H1 (cell line): ENCODE measurements around the gene CPA1. TPM values are rescaled to one million over a fixed set of nuclear protein-coding genes. Genes with fewer than 3 reads are reported as not detected.

Experiments
- CTCF ChIA-PET: fragments of 300-600 bp; sonication (Branson Sonifier 250); formaldehyde crosslinking; loops from one replicate; lab custom pipeline; 2021; ENCODE audit not compliant: partially characterized antibody; lab: Charles Lee
- POLR2A ChIA-PET: fragments of 300-600 bp; sonication (Branson Sonifier 250); formaldehyde crosslinking; loops from one replicate; lab custom pipeline; 2021; ENCODE audit warnings: inconsistent platforms; ENCODE audit not compliant: partially characterized antibody; lab: Charles Lee
- DNase-seq, 2 experiments: peaks; one replicate each; pipeline versions ENCODE4 v3.0.0 to v3.0.0-alpha.2; 2010 to 2022; ENCODE audit warnings: low spot score in 2 of 2, low read depth in 1 of 2, mixed read lengths in 1 of 2
- FAIRE-seq: peaks from 2 replicates; lab custom pipeline; 2011; peaks lifted over from hg19 to GRCh38; lab: Jason Lieb, UNC
- H2AFZ ChIP-seq: 2 replicates; pipeline ENCODE4 v1.8.1; 2012; ENCODE audit warnings: low read length, inconsistent platforms
- H2AK5ac ChIP-seq: 2 replicates; pipeline ENCODE4 v1.6.1; 2013; ENCODE audit warnings: low read depth, low read length
- H2BK120ac ChIP-seq: replicated peaks from 2 replicates; pipeline ENCODE3; 2013; ENCODE audit warnings: low read depth, low read length, inconsistent platforms
- H2BK12ac ChIP-seq: 2 replicates; pipeline ENCODE4 v1.6.1; 2013; ENCODE audit warnings: low read depth, low read length
- H2BK15ac ChIP-seq: 2 replicates; pipeline ENCODE4 v1.6.1; 2013; ENCODE audit warnings: low read length
- H2BK20ac ChIP-seq: 2 replicates; pipeline ENCODE4 v1.6.1; 2013; ENCODE audit warnings: low read length
- H2BK5ac ChIP-seq: 2 replicates; pipeline ENCODE4 v1.6.1; 2013; ENCODE audit warnings: low read depth, low read length
- H3K14ac ChIP-seq: 2 replicates; pipeline ENCODE4 v1.6.1; 2013; ENCODE audit warnings: inconsistent platforms; ENCODE audit not compliant: insufficient read length
- H3K18ac ChIP-seq: 2 replicates; pipeline ENCODE4 v1.6.1; 2013; ENCODE audit warnings: low read length; ENCODE audit errors: extremely low read depth
- H3K23ac ChIP-seq: 2 replicates; pipeline ENCODE4 v1.6.1; 2013; ENCODE audit warnings: inconsistent platforms; ENCODE audit not compliant: insufficient read length
- H3K23me2 ChIP-seq: 2 replicates; pipeline ENCODE4 v1.6.1; 2013; ENCODE audit warnings: low read depth, low read length
- H3K27ac ChIP-seq: 2 replicates; pipeline ENCODE4 v1.6.1; 2011; ENCODE audit warnings: low read depth, low read length, inconsistent platforms
- H3K27me3 ChIP-seq, 4 experiments: replicated peaks in 1 of 4; 1 replicate in 1 of 4; 2 replicates in 3 of 4; pipeline versions ENCODE4 v1.6.1 to v1.8.1; 2011 to 2013; ENCODE audit warnings: low read length in 3 of 4, mild to moderate bottlenecking in 3 of 4, inconsistent platforms in 2 of 4, mixed read lengths in 2 of 4, moderate library complexity in 1 of 4; ENCODE audit not compliant: control insufficient read depth in 3 of 4, insufficient read depth in 3 of 4; ENCODE audit errors: extremely low read depth in 1 of 4
- H3K36me3 ChIP-seq, 4 experiments: 2 replicates each; pipeline versions ENCODE4 v1.6.1 to v1.8.1; 2011 to 2013; ENCODE audit warnings: mild to moderate bottlenecking in 4 of 4, low read length in 3 of 4, moderate library complexity in 2 of 4, control low read depth in 1 of 4, inconsistent platforms in 1 of 4; ENCODE audit not compliant: insufficient read depth in 4 of 4, control insufficient read depth in 2 of 4
- H3K4ac ChIP-seq: replicated peaks from 2 replicates; pipeline ENCODE3; 2013; ENCODE audit warnings: low read length, low read depth, mixed read lengths, inconsistent platforms; ENCODE audit not compliant: insufficient read length
- H3K4me1 ChIP-seq, 4 experiments: replicated peaks in 1 of 4; 1 replicate in 1 of 4; 2 replicates in 3 of 4; pipeline versions ENCODE4 v1.6.1 to v1.8.1; 2011 to 2013; ENCODE audit warnings: low read length in 3 of 4, inconsistent platforms in 2 of 4, mixed read lengths in 1 of 4; ENCODE audit not compliant: insufficient read depth in 4 of 4, control insufficient read depth in 3 of 4
- H3K4me2 ChIP-seq, 2 experiments: 2 replicates each; pipeline versions ENCODE4 v1.6.1 to v1.8.1; 2011 to 2013; ENCODE audit warnings: low read depth in 2 of 2, low read length in 2 of 2, control low read depth in 1 of 2, inconsistent platforms in 1 of 2, mild to moderate bottlenecking in 1 of 2; ENCODE audit not compliant: insufficient read depth in 1 of 2
- H3K4me3 ChIP-seq, 4 experiments: fragments of 200-600, 300-600 bp in 1 of 4; sonication (generic), shearing (Covaris generic), sonication (Bioruptor Twin) in 1 of 4; 2 replicates each; pipeline versions ENCODE4 v1.5.1 to v1.8.1; 2011 to 2016; ENCODE audit warnings: low read length in 4 of 4, low read depth in 3 of 4, control low read depth in 2 of 4, inconsistent platforms in 2 of 4, mild to moderate bottlenecking in 2 of 4, mixed read lengths in 1 of 4, moderate library complexity in 1 of 4; ENCODE audit not compliant: insufficient read depth in 2 of 4; ENCODE audit errors: extremely low read depth in 1 of 4
- H3K56ac ChIP-seq: replicated peaks from 2 replicates; pipeline ENCODE3; 2013; ENCODE audit warnings: low read depth, mild to moderate bottlenecking, mixed read lengths, low read length, inconsistent platforms; ENCODE audit not compliant: insufficient read length
- H3K79me1 ChIP-seq: 2 replicates; pipeline ENCODE4 v1.6.1; 2013; ENCODE audit warnings: low read depth, low read length, control low read depth
- H3K79me2 ChIP-seq, 2 experiments: 2 replicates each; pipeline versions ENCODE4 v1.6.1 to v1.8.1; 2012 to 2013; ENCODE audit warnings: low read length in 2 of 2, mild to moderate bottlenecking in 2 of 2, inconsistent platforms in 1 of 2; ENCODE audit not compliant: insufficient read depth in 2 of 2, control insufficient read depth in 1 of 2
- H3K9ac ChIP-seq, 4 experiments: replicated peaks in 1 of 4; 1 replicate in 1 of 4; 2 replicates in 3 of 4; pipeline versions ENCODE4 v1.6.1 to v1.8.1; 2011 to 2013; ENCODE audit warnings: low read depth in 3 of 4, low read length in 3 of 4, control low read depth in 2 of 4, mild to moderate bottlenecking in 2 of 4, moderate library complexity in 2 of 4, inconsistent platforms in 1 of 4; ENCODE audit errors: extremely low read depth in 1 of 4
- H3K9me3 ChIP-seq, 2 experiments: 2 replicates each; pipeline versions ENCODE4 v1.6.1 to v1.8.1; 2012 to 2013; ENCODE audit warnings: mild to moderate bottlenecking in 2 of 2, moderate library complexity in 2 of 2, control low read depth in 1 of 2, inconsistent platforms in 1 of 2, low read depth in 1 of 2, low read length in 1 of 2, mixed read lengths in 1 of 2; ENCODE audit not compliant: insufficient read depth in 2 of 2
- H4K20me1 ChIP-seq, 2 experiments: replicated peaks in 1 of 2; 2 replicates each; pipeline versions ENCODE3 to v1.8.1; 2011 to 2013; ENCODE audit warnings: inconsistent platforms in 2 of 2, low read length in 2 of 2, mild to moderate bottlenecking in 1 of 2; ENCODE audit not compliant: insufficient read depth in 2 of 2, control insufficient read depth in 1 of 2
- H4K5ac ChIP-seq: 2 replicates; pipeline ENCODE4 v1.6.1; 2013; ENCODE audit warnings: low read length, low read depth, mixed read lengths, inconsistent platforms; ENCODE audit not compliant: insufficient read length
- H4K8ac ChIP-seq: 2 replicates; pipeline ENCODE4 v1.8.0; 2013; ENCODE audit warnings: mild to moderate bottlenecking, moderate library complexity, low read length, inconsistent platforms; ENCODE audit not compliant: insufficient read depth; ENCODE audit errors: extremely low read depth
- H4K91ac ChIP-seq: replicated peaks from 2 replicates; pipeline ENCODE3; 2013; ENCODE audit warnings: low read length, mixed read lengths, inconsistent platforms; ENCODE audit not compliant: insufficient read length
- CREB1 ChIP-seq: IDR thresholded peaks from 2 replicates; pipeline ENCODE4 v1.6.1; 2012; ENCODE audit warnings: inconsistent platforms
- SP1 ChIP-seq: IDR thresholded peaks from 2 replicates; pipeline ENCODE4 v1.6.1; 2011; ENCODE audit warnings: low read depth, low read length
- WGBS, 2 experiments: shearing (Covaris generic) in 1 of 2; methylation state at CpG; one replicate each; pipeline versions ENCODE4 v1.1.6 to v1.1.7; 2013 to 2015; ENCODE audit warnings: low lambda C conversion rate in 2 of 2, mixed read lengths in 2 of 2, inconsistent platforms in 1 of 2, low coverage in 1 of 2, missing lambda C conversion rate in 1 of 2; ENCODE audit not compliant: insufficient replicate concordance in 2 of 2, insufficient coverage in 1 of 2, insufficient read length in 1 of 2; ENCODE audit errors: extremely low coverage in 1 of 2, missing lambda C conversion rate in 1 of 2; 5-methylcytosine and 5-hydroxymethylcytosine counted together
- polyA plus RNA-seq, 7 experiments: library from polyadenylated mRNA; depleted of rRNA in 3 of 7; stranded (reverse) in 5 of 7; unstranded in 2 of 7; fragments of >200 nt in 5 of 7; fragments of 200-250 nt in 2 of 7; gene quantifications; 1 replicate in 5 of 7; 2 replicates in 1 of 7; 4 replicates in 1 of 7; pipeline versions ENCODE4 v1.2.1 to v1.2.3, GENCODE V29; 2011 to 2013; ENCODE audit warnings: missing spikeins in 2 of 7, mixed read lengths in 2 of 7
- total RNA-seq: library from RNA; stranded (reverse); fragmentation: NEBNext Ultra II Directional; extraction: Animal tissue kit (Norgen Biotek cat#: 25700); gene quantifications from 2 replicates; pipeline ENCODE4 v1.2.1, GENCODE V29; 2021

CPA1 gene
- total and polyA plus RNA-seq, 2 of the 8 experiments (the other 6 are each of a cell fraction or from before 2014, with no cell fraction given): not detected

GRCh38 chr7:130397051-130397757 lies 16.9 kb downstream of the CPA1 start:
- WGBS, 2 experiments: 87% methylated on average over 7 of the region's 7 CpGs; no CpG with 5 or more reads in 1 of the 2 experiments
- CTCF ChIA-PET: interaction anchor here (2.3 kb wide), 1 partner anchor 16 kb away, joined by 11 read pairs; the partner anchor contains the start of gene CPA1
- no peak for FAIRE-seq

More at GRCh38 chr7:130397051-130397757, 16.9 kb downstream of the CPA1 start:
- H3K36me3 ChIP-seq: no peaks in the 10 kb centered on the region
- H4K20me1 ChIP-seq: no peaks in the 10 kb centered on the region
- no peak overlapping the region for H2BK120ac ChIP-seq
- no peak overlapping the region for H3K4me2 ChIP-seq
- H2BK5ac ChIP-seq: no peak overlapping the region
- H3K79me1 ChIP-seq: no peaks in the 10 kb centered on the region
- no peak overlapping the region for H2AK5ac ChIP-seq
- no peak overlapping the region for H2BK15ac ChIP-seq
- H3K23ac ChIP-seq: no peak overlapping the region
- H4K5ac ChIP-seq: no peak overlapping the region
- H2BK20ac ChIP-seq: no peak overlapping the region
- H4K91ac ChIP-seq: no peak overlapping the region
- POLR2A ChIA-PET: no interaction called here
- H3K4ac ChIP-seq: no peak overlapping the region
- H3K56ac ChIP-seq: no peak overlapping the region
- no peak for TF ChIP-seq SP1
- no peak for TF ChIP-seq CREB1
- H3K4me3 ChIP-seq: no peak overlapping the region
- no peak for DNase-seq
- no peak overlapping the region for H2BK12ac ChIP-seq
- H3K27ac ChIP-seq: no peak overlapping the region
- H3K14ac ChIP-seq: no peak overlapping the region
- no peaks in the 10 kb centered on the region for H3K79me2 ChIP-seq
- no peak overlapping the region for H4K8ac ChIP-seq
- peaks cover 0 to 2% (median 0%) of the 10 kb centered on the region in 4 experiments; a peak in 2 of 7 replicates for H3K4me1 ChIP-seq
- no peak overlapping the region for H3K18ac ChIP-seq
- H3K27me3 ChIP-seq: no peaks in the 10 kb centered on the region
- H3K23me2 ChIP-seq: no peaks in the 10 kb centered on the region
- H2AFZ ChIP-seq: no peak overlapping the region
- no peak overlapping the region for H3K9ac ChIP-seq
- H3K9me3 ChIP-seq: no peaks in the 10 kb centered on the region
